Mucosa of stomach (tissue), 1 donor: ENCODE measurements around the gene PTBP2.
"Not testable (repeated sequence)": the region's sequence is repeated elsewhere in the genome, so short reads cannot be mapped to it uniquely, and the experiment has no call there.

Experiments
- H3K27me3 ChIP-seq: one replicate; pipeline ENCODE4 v1.7.0; 2013; ENCODE audit warnings: mild to moderate bottlenecking, low read length; ENCODE audit not compliant: control insufficient read depth, insufficient read depth
- H3K36me3 ChIP-seq: one replicate; pipeline ENCODE4 v1.7.0; 2013; ENCODE audit warnings: low read length; ENCODE audit not compliant: control insufficient read depth, insufficient read depth
- H3K4me1 ChIP-seq: one replicate; pipeline ENCODE4 v1.7.0; 2013; ENCODE audit warnings: mild to moderate bottlenecking, low read length; ENCODE audit not compliant: control insufficient read depth, insufficient read depth
- H3K4me3 ChIP-seq: one replicate; pipeline ENCODE4 v1.7.0; 2013; ENCODE audit warnings: low read length
- H3K9ac ChIP-seq: one replicate; pipeline ENCODE4 v1.7.0; 2013; ENCODE audit warnings: mild to moderate bottlenecking, low read length, moderate library complexity
- H3K9me3 ChIP-seq: one replicate; pipeline ENCODE4 v1.7.0; 2013; ENCODE audit warnings: mild to moderate bottlenecking, low read length, moderate library complexity; ENCODE audit not compliant: control insufficient read depth
- donor health status: Pancreatic carcinoma.

PTBP2 gene

GRCh38 chr1:96782206-96782605 is 60.6 kb downstream of the PTBP2 start:
- H3K9me3 ChIP-seq, result no peaks in the 10 kb centered on the region
- H3K9ac ChIP-seq, result no peak overlapping the region
- H3K4me1 ChIP-seq, result peaks cover 4% of the 10 kb centered on the region
- no peaks in the 10 kb centered on the region for H3K27me3 ChIP-seq
- no peaks in the 10 kb centered on the region for H3K36me3 ChIP-seq
- no peak overlapping the region for H3K4me3 ChIP-seq

- Histone ChIP-seq H3K27me3 (no peaks in the 10 kb centered on the region), H3K4me3 (no peak overlapping the region), H3K9me3 (no peaks in the 10 kb centered on the region), H3K4me1 (peaks cover 4% of the 10 kb centered on the region), H3K9ac (no peak overlapping the region), H3K36me3 (no peaks in the 10 kb centered on the region)
These were observed 61.3 kb downstream of the PTBP2 start for GRCh38 chr1:96782856-96783255.

- Histone ChIP-seq H3K4me1 (no peaks in the 10 kb centered on the region), H3K27me3 (no peaks in the 10 kb centered on the region), H3K36me3 (no peaks in the 10 kb centered on the region), H3K4me3 (no peak overlapping the region), H3K9me3 (no peaks in the 10 kb centered on the region), H3K9ac (no peak overlapping the region)
These were observed 69.0 kb downstream of the PTBP2 start for GRCh38 chr1:96790599-96790998.

GRCh38 chr1:96792220-96792619 is 70.6 kb downstream of the PTBP2 start:
- H3K27me3 ChIP-seq, result no peaks in the 10 kb centered on the region

GRCh38 chr1:96801696-96802095 is 80.1 kb downstream of the PTBP2 start:
- not testable (repeated sequence) for H3K4me3 ChIP-seq, H3K4me1 ChIP-seq, H3K9me3 ChIP-seq, H3K9ac ChIP-seq, H3K27me3 ChIP-seq, H3K36me3 ChIP-seq

More at GRCh38 chr1:96792220-96792619, 70.6 kb downstream of the PTBP2 start:
- H3K9ac ChIP-seq, result no peak overlapping the region
- no peaks in the 10 kb centered on the region for H3K4me1 ChIP-seq
- H3K9me3 ChIP-seq, result no peaks in the 10 kb centered on the region
- no peak overlapping the region for H3K4me3 ChIP-seq
- no peaks in the 10 kb centered on the region for H3K36me3 ChIP-seq

GRCh38 chr1:96804648-96805047 is 83.1 kb downstream of the PTBP2 start:
- Histone ChIP-seq H3K4me3 (no peak overlapping the region), H3K9ac (no peak overlapping the region), H3K36me3 (no peaks in the 10 kb centered on the region), H3K9me3 (no peaks in the 10 kb centered on the region), H3K4me1 (no peaks in the 10 kb centered on the region), H3K27me3 (no peaks in the 10 kb centered on the region)

GRCh38 chr1:96808191-96808590 is 86.6 kb downstream of the PTBP2 start:
- Histone ChIP-seq H3K4me1 (no peaks in the 10 kb centered on the region), H3K36me3 (no peaks in the 10 kb centered on the region), H3K4me3 (no peak overlapping the region), H3K27me3 (no peaks in the 10 kb centered on the region), H3K9me3 (no peaks in the 10 kb centered on the region), H3K9ac (no peak overlapping the region)

GRCh38 chr1:96815914-96816313 is 94.3 kb downstream of the PTBP2 start:
- no peaks in the 10 kb centered on the region for H3K27me3 ChIP-seq
- no peak overlapping the region for H3K9ac ChIP-seq
- no peak overlapping the region for H3K4me3 ChIP-seq
- no peaks in the 10 kb centered on the region for H3K9me3 ChIP-seq
- H3K36me3 ChIP-seq, result no peaks in the 10 kb centered on the region
- no peaks in the 10 kb centered on the region for H3K4me1 ChIP-seq

- no peak overlapping the region for H3K9ac ChIP-seq
- H3K4me3 ChIP-seq, result no peak overlapping the region
- no peaks in the 10 kb centered on the region for H3K27me3 ChIP-seq
- H3K36me3 ChIP-seq, result no peaks in the 10 kb centered on the region
- no peaks in the 10 kb centered on the region for H3K9me3 ChIP-seq
- H3K4me1 ChIP-seq, result no peaks in the 10 kb centered on the region
These were observed 98.5 kb downstream of the PTBP2 start for GRCh38 chr1:96820107-96820506.

- no peak overlapping the region for H3K4me3 ChIP-seq
- no peak overlapping the region for H3K9ac ChIP-seq
- no peaks in the 10 kb centered on the region for H3K4me1 ChIP-seq
- no peaks in the 10 kb centered on the region for H3K27me3 ChIP-seq
- H3K9me3 ChIP-seq, result no peaks in the 10 kb centered on the region
- no peaks in the 10 kb centered on the region for H3K36me3 ChIP-seq
These were observed 99.1 kb downstream of the PTBP2 start for GRCh38 chr1:96820671-96821070.

- H3K36me3 ChIP-seq, result no peaks in the 10 kb centered on the region
- no peak overlapping the region for H3K9ac ChIP-seq
- no peaks in the 10 kb centered on the region for H3K27me3 ChIP-seq
- no peaks in the 10 kb centered on the region for H3K4me1 ChIP-seq
- no peak overlapping the region for H3K4me3 ChIP-seq
- H3K9me3 ChIP-seq, result no peaks in the 10 kb centered on the region
These were observed 103.6 kb downstream of the PTBP2 start for GRCh38 chr1:96825231-96825630.

- H3K4me3 ChIP-seq, result no peak overlapping the region
- H3K9ac ChIP-seq, result no peak overlapping the region
- no peaks in the 10 kb centered on the region for H3K9me3 ChIP-seq
- no peaks in the 10 kb centered on the region for H3K4me1 ChIP-seq
- H3K27me3 ChIP-seq, result no peaks in the 10 kb centered on the region
- H3K36me3 ChIP-seq, result no peaks in the 10 kb centered on the region
These were observed 104.5 kb downstream of the PTBP2 start for GRCh38 chr1:96825950-96826576.

GRCh38 chr1:96833376-96833775 is 111.8 kb downstream of the PTBP2 start:
- Histone ChIP-seq H3K9ac (no peak overlapping the region), H3K27me3 (no peaks in the 10 kb centered on the region), H3K9me3 (no peaks in the 10 kb centered on the region), H3K4me1 (no peaks in the 10 kb centered on the region), H3K4me3 (no peak overlapping the region), H3K36me3 (no peaks in the 10 kb centered on the region)
